NCI-H1694 treated with DMSO at 0.1 percent for 48 hours (cell line): ENCODE results near the gene UTP3.
"Not testable (repeated sequence)": the region's sequence is repeated elsewhere in the genome, so short reads cannot be mapped to it uniquely, and the experiment has no call there.

Experiments used
- DNase-seq: peaks from one replicate; lab custom pipeline; 2025; lab: John Stamatoyannopoulos, UW

Gene UTP3

GRCh38 chr4:70687821-70688794 is at the start of gene UTP3:
TSS of gene UTP3 (plus strand) at chr4:70688532. CDS start at chr4:70688678, 146 bp downstream.
- peak; percentile 97 for DNase-seq

- no peak for DNase-seq
Measured at GRCh38 chr4:70640192-70640591, 48.1 kb upstream of the UTP3 start.

GRCh38 chr4:70650741-70651140 is 37.6 kb upstream of the UTP3 start:
- DNase-seq = not testable (repeated sequence)

GRCh38 chr4:70651864-70652506 is 36.3 kb upstream of the UTP3 start:
- peak; percentile 32 for DNase-seq

GRCh38 chr4:70654605-70655011 is 33.7 kb upstream of the UTP3 start:
- no peak for DNase-seq

GRCh38 chr4:70657326-70657725 is 31.0 kb upstream of the UTP3 start:
- DNase-seq = no peak

GRCh38 chr4:70658418-70658817 is 29.9 kb upstream of the UTP3 start:
- no peak for DNase-seq

- no peak for DNase-seq
Measured at GRCh38 chr4:70660106-70660505, 28.2 kb upstream of the UTP3 start.

GRCh38 chr4:70661309-70661922 is 26.9 kb upstream of the UTP3 start:
- DNase-seq = not testable (repeated sequence)

- DNase-seq = no peak
Measured at GRCh38 chr4:70666369-70666768, 22.0 kb upstream of the UTP3 start, which contains the start of gene JCHAIN. TSS of gene JCHAIN (minus strand) at chr4:70666508. CDS start at chr4:70666490, 18 bp downstream.

GRCh38 chr4:70667740-70668535 is 20.4 kb upstream of the UTP3 start:
- DNase-seq = no peak

- DNase-seq = no peak
Measured at GRCh38 chr4:70670332-70671014, 17.9 kb upstream of the UTP3 start.

- no peak for DNase-seq
Measured at GRCh38 chr4:70671091-70671490, 17.2 kb upstream of the UTP3 start.

- no peak for DNase-seq
Measured at GRCh38 chr4:70674191-70674590, 14.1 kb upstream of the UTP3 start.

GRCh38 chr4:70674731-70675130 is 13.6 kb upstream of the UTP3 start:
- DNase-seq = no peak

GRCh38 chr4:70676554-70677090 is 11.7 kb upstream of the UTP3 start:
- DNase-seq = no peak

GRCh38 chr4:70678383-70678999 is 9.8 kb upstream of the UTP3 start:
- DNase-seq = no peak

GRCh38 chr4:70680934-70681333 is 7.4 kb upstream of the UTP3 start:
- no peak for DNase-seq

- no peak for DNase-seq
Measured at GRCh38 chr4:70681704-70682103, 6.6 kb upstream of the UTP3 start.

- not testable (repeated sequence) for DNase-seq
Measured at GRCh38 chr4:70682142-70682541, 6.2 kb upstream of the UTP3 start.
